Measurements from ENCODE around the gene KAT8. TPM values are rescaled to one million over a fixed set of nuclear protein-coding genes. Genes with fewer than 3 reads are reported as not detected.
"Not testable (repeated sequence)": the region's sequence is repeated elsewhere in the genome, so short reads cannot be mapped to it uniquely, and the experiment has no call there.

Gene KAT8
- polyA plus RNA-seq, 3 donors = 34.5 to 136 (median 42.0) TPM

DNA sequence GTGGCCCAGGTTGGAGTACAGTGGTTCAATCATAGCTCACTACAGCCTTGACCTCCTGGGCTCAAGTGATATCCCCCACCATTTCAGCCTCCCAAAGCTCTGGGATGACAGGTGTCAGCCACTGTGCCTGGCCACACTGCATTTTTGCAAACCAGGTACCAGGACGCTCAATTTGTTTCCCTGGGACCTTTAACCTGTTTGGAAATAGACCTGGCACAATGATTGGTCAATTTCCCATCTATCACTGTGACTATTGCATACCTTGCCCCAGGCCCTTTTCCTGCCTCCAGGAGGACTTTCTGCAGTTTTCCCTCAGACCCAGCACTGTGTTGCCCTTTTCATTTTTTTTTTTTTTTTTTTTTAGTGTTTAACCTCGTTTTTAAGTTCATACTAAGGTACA, 51.4 kb downstream of the KAT8 start:
- 91% methylated on average over 1 of the region's 2 CpGs for WGBS (ENCODE audit: insufficient coverage)
- Mint-ChIP-seq H3K4me1 (peaks cover 6% of the 10 kb centered on the region), H3K4me3 (no peak overlapping the region), H3K27ac (no peak overlapping the region), H3K9me3 (no peaks in the 10 kb centered on the region), H3K27me3 (ENCODE audit: low read depth in 3 of 3) (peaks cover 0 to 5% (median 5%) of the 10 kb centered on the region in 3 donors), H3K36me3 (no peaks in the 10 kb centered on the region)
- intact Hi-C loops (cut with micrococcal nuclease) = loop anchor here in 1 of 2 donors (10.0 kb wide), 1 partner anchor 184 kb away; the partner anchor contains the start of gene HSD3B7
- Histone ChIP-seq H3K36me3 (replicated peaks in 1 of 2; ENCODE audit: control insufficient read depth in 1 of 2, insufficient read depth in 2 of 2, low read length in 2 of 2) (no peaks in the 10 kb centered on the region), H3K9me3 (replicated peaks in 1 of 2; ENCODE audit: control insufficient read depth in 1 of 2, insufficient read depth in 1 of 2, low read length in 2 of 2) (no peaks in the 10 kb centered on the region), H3K4me2 (replicated peaks; ENCODE audit: extremely low read depth, low read length, poor library complexity, severe bottlenecking) (no peak overlapping the region), H2AFZ (ENCODE audit: insufficient read depth, low read depth, low read length, poor library complexity, severe bottlenecking) (no peak overlapping the region), H3K9ac (ENCODE audit: insufficient read depth, low read length, poor library complexity, severe bottlenecking) (no peak overlapping the region), H3K79me2 (ENCODE audit: insufficient read depth, low read length) (no peaks in the 10 kb centered on the region), H3K4me1 (ENCODE audit: control insufficient read depth in 1 of 2, insufficient read depth in 2 of 2, low read length in 2 of 2) (no peaks in the 10 kb centered on the region), H3K27me3 (ENCODE audit: control insufficient read depth in 2 of 2, insufficient read depth in 2 of 2, low read length in 2 of 2) (no peaks in the 10 kb centered on the region), H3K4me3 (replicated peaks in 1 of 3; ENCODE audit: low read depth in 2 of 3, low read length in 3 of 3) (no peak overlapping the region), H4K20me1 (ENCODE audit: insufficient read depth, low read length) (no peaks in the 10 kb centered on the region), H3K27ac (ENCODE audit: low read depth in 1 of 2, low read length in 2 of 2) (no peak overlapping the region)
- no peak for TF ChIP-seq CTCF (IDR thresholded peaks at IDR 0.05)
- no peak for DNase-seq

- not testable (repeated sequence) for H3K9me3 Mint-ChIP-seq; H3K27me3 Mint-ChIP-seq (ENCODE audit: low read depth in 3 of 3); H3K27ac ChIP-seq (ENCODE audit: low read depth in 1 of 2, low read length in 2 of 2); H3K79me2 ChIP-seq (ENCODE audit: insufficient read depth, low read length); H3K4me3 Mint-ChIP-seq; H3K4me3 ChIP-seq (replicated peaks in 1 of 3; ENCODE audit: low read depth in 2 of 3, low read length in 3 of 3); H3K4me1 Mint-ChIP-seq; H2AFZ ChIP-seq (ENCODE audit: insufficient read depth, low read depth, low read length, poor library complexity, severe bottlenecking); H3K27ac Mint-ChIP-seq; H3K9me3 ChIP-seq (replicated peaks in 1 of 2; ENCODE audit: control insufficient read depth in 1 of 2, insufficient read depth in 1 of 2, low read length in 2 of 2); H3K4me1 ChIP-seq (ENCODE audit: control insufficient read depth in 1 of 2, insufficient read depth in 2 of 2, low read length in 2 of 2); H4K20me1 ChIP-seq (ENCODE audit: insufficient read depth, low read length); H3K9ac ChIP-seq (ENCODE audit: insufficient read depth, low read length, poor library complexity, severe bottlenecking); H3K4me2 ChIP-seq (replicated peaks; ENCODE audit: extremely low read depth, low read length, poor library complexity, severe bottlenecking); H3K36me3 Mint-ChIP-seq; H3K27me3 ChIP-seq (ENCODE audit: control insufficient read depth in 2 of 2, insufficient read depth in 2 of 2, low read length in 2 of 2); DNase-seq; H3K36me3 ChIP-seq (replicated peaks in 1 of 2; ENCODE audit: control insufficient read depth in 1 of 2, insufficient read depth in 2 of 2, low read length in 2 of 2)
- intact Hi-C loops (cut with micrococcal nuclease) = loop anchor here in 1 of 2 donors (10.0 kb wide), 1 partner anchor 275 kb away; the partner anchor contains the start of gene ZNF843
- WGBS (ENCODE audit: insufficient coverage) = no CpG with 5 or more reads among the region's 2 CpGs
Measured at GRCh38 chr16:31170048-31170447, 52.6 kb downstream of the KAT8 start.
